Measurements from ENCODE around the gene SNCB. TPM values are rescaled to one million over a fixed set of nuclear protein-coding genes. Genes with fewer than 3 reads are reported as not detected.

SNCB gene
- total and polyA plus RNA-seq, 3 donors from 2014 or later: 0.31 to 0.74 (median 0.62) TPM

DNA sequence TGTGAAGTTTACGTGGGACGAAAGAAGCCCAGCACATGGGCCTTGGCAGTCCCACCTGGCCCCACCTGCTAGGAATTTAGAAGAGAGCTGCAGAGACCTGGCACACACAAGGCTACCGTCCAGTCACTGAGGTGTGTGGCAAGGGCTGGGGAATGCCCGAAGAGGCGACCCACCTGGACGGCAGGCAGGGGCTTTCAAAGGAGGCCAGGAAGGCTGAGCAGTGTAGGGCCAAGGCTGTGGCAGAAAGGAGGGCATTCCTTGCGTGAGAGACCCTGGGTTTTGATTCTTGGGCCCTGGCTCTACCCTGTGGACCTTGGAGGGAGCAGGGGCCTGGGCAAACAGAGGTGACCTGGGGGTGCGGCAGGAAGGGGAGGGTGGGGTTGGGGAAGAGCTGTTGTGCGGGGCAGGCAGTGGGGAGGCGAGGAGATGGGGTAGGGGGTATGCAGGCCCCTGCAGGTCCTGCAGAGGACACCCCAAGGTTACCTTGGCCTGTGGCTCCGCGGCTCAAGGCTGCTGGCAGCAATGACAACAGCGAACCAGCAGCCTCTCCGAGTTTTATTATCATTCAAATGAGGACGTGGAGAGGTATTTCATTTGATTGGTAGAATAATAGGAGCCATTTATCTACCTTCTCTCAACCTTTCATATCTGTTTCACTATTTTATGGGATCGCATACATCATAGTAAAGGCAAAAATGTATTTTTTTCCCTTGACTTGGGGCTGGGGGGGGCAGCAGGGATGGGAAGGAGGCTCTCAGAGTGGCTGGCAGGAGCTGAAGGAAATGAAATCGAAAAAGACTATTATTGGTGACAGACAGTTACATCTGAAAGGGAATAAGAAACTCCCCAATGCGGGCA lies 41.8 kb upstream of the SNCB start:
- H3K4me1 ChIP-seq: no peaks in the 10 kb centered on the region
- no peaks in the 10 kb centered on the region for H3K36me3 ChIP-seq (ENCODE audit: low read depth, missing control alignments)
- DNase-seq: no peak
- no peak overlapping the region for H3K4me3 ChIP-seq
- no peaks in the 10 kb centered on the region for H3K9me3 ChIP-seq
- WGBS, 2 donors: 62% methylated on average over 18 of the region's 18 CpGs
- TF ChIP-seq, protein P1, sequence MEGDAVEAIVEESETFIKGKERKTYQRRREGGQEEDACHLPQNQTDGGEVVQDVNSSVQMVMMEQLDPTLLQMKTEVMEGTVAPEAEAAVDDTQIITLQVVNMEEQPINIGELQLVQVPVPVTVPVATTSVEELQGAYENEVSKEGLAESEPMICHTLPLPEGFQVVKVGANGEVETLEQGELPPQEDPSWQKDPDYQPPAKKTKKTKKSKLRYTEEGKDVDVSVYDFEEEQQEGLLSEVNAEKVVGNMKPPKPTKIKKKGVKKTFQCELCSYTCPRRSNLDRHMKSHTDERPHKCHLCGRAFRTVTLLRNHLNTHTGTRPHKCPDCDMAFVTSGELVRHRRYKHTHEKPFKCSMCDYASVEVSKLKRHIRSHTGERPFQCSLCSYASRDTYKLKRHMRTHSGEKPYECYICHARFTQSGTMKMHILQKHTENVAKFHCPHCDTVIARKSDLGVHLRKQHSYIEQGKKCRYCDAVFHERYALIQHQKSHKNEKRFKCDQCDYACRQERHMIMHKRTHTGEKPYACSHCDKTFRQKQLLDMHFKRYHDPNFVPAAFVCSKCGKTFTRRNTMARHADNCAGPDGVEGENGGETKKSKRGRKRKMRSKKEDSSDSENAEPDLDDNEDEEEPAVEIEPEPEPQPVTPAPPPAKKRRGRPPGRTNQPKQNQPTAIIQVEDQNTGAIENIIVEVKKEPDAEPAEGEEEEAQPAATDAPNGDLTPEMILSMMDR (IDR thresholded peaks at IDR 0.05): no peak
- no peak for TF ChIP-seq POLR2A (IDR thresholded peaks at IDR 0.05)
- no peaks in the 10 kb centered on the region for H3K27me3 ChIP-seq
- no peak overlapping the region for H3K27ac ChIP-seq
- intact Hi-C loops (cut with DNase I; ENCODE audit: low total_unique reads): no loop called here

DNA sequence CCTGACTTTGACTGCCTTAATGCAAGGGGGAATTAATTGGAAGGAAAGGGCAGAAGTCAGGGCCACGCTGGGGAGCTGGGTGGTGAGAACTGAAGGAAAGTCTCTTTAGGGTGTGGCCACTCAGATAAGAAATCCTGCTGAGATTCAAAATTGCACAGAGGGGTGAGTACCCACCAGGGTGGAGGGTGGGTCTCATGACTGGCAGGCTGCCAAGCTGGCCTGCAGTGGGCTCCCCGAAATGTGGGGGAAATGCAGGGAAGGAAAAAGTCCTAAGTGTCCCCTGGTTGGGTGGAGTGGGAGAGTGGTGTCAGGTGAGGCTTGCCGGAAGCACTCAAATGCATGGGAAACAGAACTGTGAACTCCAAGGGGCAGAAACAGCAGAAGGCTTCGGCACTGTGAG lies 41.1 kb upstream of the SNCB start:
- intact Hi-C loops (cut with DNase I; ENCODE audit: low total_unique reads): no loop called here
- Histone ChIP-seq H3K4me1 (no peaks in the 10 kb centered on the region), H3K27ac (no peak overlapping the region), H3K27me3 (no peaks in the 10 kb centered on the region), H3K4me3 (no peak overlapping the region), H3K36me3 (ENCODE audit: low read depth, missing control alignments) (no peaks in the 10 kb centered on the region), H3K9me3 (no peaks in the 10 kb centered on the region)
- DNase-seq: no peak
- WGBS, 2 donors: 77 to 88% methylated on average over 4 of the region's 4 CpGs
- TF ChIP-seq, protein P1 (IDR thresholded peaks at IDR 0.05): no peak
- TF ChIP-seq POLR2A (IDR thresholded peaks at IDR 0.05): no peak

DNA sequence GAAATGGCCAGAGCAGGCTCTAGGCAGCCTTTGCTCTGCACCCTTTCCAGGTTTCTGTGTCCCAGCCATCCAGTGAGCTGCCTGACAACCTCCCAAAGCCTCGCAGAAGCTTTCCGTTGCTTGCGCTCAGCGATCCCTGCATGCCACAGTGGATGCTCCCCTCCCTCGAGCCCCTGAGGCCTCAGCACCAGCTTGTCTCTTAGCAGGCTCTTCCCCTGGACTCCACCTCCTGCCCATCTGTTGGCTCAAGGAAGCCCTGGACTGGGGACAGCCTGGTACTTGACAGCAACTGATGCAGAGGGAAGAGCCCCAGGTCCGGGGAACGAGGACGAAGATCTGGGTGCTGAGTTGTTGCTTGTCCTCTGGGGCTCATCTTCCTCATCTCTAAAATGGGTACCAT lies 40.1 kb upstream of the SNCB start:
- 76 to 83% methylated on average over 8 of the region's 8 CpGs for whole genome bisulfite sequencing, 2 donors
- Histone ChIP-seq H3K27ac (no peak overlapping the region), H3K4me1 (no peaks in the 10 kb centered on the region), H3K27me3 (no peaks in the 10 kb centered on the region), H3K9me3 (no peaks in the 10 kb centered on the region), H3K4me3 (no peak overlapping the region), H3K36me3 (ENCODE audit: low read depth, missing control alignments) (no peaks in the 10 kb centered on the region)
- intact Hi-C loops (cut with DNase I; ENCODE audit: low total_unique reads): no loop called here
- no peak for DNase-seq
- TF ChIP-seq POLR2A (IDR thresholded peaks at IDR 0.05): no peak
- TF ChIP-seq, protein P1 (IDR thresholded peaks at IDR 0.05): no peak

DNA sequence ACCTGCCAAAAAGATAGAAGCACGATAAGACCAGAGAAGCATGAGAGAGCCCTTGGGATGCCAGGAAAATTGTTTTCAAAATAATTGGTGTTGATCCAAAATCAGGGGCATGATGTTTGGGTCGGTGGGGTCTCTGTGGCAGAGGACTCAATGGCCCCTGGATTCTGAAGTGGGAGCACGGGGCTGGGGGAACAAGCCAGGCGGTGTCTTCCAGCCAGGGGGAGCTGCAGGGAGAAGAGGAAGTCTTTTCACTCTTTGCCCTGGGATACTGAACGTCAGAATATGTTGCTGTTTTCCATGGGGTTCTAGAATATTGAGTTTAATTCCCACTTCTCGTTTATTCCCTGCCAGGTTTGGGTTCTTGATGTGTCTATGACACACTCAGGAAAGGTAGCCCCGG lies 37.3 kb upstream of the SNCB start:
- H3K27me3 ChIP-seq: no peaks in the 10 kb centered on the region
- intact Hi-C loops (cut with DNase I; ENCODE audit: low total_unique reads): no loop called here
- no peaks in the 10 kb centered on the region for H3K9me3 ChIP-seq
- H3K36me3 ChIP-seq (ENCODE audit: low read depth, missing control alignments): no peaks in the 10 kb centered on the region
- no peak overlapping the region for H3K27ac ChIP-seq
- WGBS, 2 donors: 82% methylated on average over 7 of the region's 7 CpGs
- H3K4me1 ChIP-seq: no peaks in the 10 kb centered on the region
- no peak overlapping the region for H3K4me3 ChIP-seq
- TF ChIP-seq POLR2A (IDR thresholded peaks at IDR 0.05): no peak
- TF ChIP-seq, protein P1 (IDR thresholded peaks at IDR 0.05): no peak
- no peak for DNase-seq

DNA sequence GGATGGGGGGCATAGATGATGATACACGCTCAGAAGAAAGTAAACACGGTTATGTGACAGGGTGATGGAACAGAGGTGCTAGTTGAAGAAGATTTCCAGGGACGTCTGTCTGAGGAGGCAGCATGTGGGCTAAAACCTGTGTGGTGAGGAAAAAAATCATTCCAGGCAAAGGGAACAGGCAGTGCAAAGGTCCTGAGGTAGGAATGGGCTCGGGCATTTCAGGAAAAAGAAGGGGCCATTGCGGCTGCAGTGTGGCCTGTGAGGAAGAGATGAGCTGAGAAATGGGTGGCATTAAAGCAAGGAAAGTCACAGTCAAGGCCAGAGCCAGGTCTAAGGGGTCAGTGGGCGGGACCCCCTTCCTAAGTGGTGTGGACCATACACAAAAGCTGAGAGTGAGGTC lies 35.2 kb upstream of the SNCB start:
- H3K27ac ChIP-seq: no peak overlapping the region
- no peaks in the 10 kb centered on the region for H3K27me3 ChIP-seq
- H3K9me3 ChIP-seq: no peaks in the 10 kb centered on the region
- no peak for DNase-seq
- H3K36me3 ChIP-seq (ENCODE audit: low read depth, missing control alignments): no peaks in the 10 kb centered on the region
- intact Hi-C loops (cut with DNase I; ENCODE audit: low total_unique reads): no loop called here
- no peaks in the 10 kb centered on the region for H3K4me1 ChIP-seq
- WGBS, 2 donors: 88 to 91% methylated on average over 6 of the region's 6 CpGs
- H3K4me3 ChIP-seq: no peak overlapping the region
- TF ChIP-seq, protein P1 (IDR thresholded peaks at IDR 0.05): no peak
- TF ChIP-seq POLR2A (IDR thresholded peaks at IDR 0.05): no peak
